Measurements from ENCODE around the gene ARID3B. TPM values are rescaled to one million over a fixed set of nuclear protein-coding genes. Genes with fewer than 3 reads are reported as not detected.
A peak's percentile ranks its signal among the peaks of the same experiment; 100 is the strongest.

ARID3B gene
- total RNA-seq, 1 experiment from 2014 or later, result 101 TPM

DNA sequence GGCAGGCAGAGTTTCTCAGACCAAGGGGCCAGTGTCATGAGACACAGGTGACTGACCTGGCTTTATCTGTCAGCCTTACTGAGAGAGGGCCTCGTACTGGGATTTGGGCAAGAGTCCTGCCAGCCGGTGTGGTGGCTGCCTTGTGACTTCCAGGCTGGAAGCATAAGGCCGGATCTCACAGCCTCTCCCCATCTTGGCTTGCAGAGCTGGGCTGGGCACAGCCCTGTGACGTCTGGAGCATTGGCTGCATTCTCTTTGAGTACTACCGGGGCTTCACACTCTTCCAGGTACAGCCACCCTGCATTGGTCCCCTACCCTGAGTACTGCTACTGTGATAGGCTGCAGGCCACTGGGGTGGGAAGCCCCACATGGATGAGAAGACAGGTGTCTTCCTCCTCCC lies 86.7 kb downstream of the ARID3B start:
- H3K27ac ChIP-seq (ENCODE audit: insufficient read length, low read depth, low read length), result no peak overlapping the region
- no peak overlapping the region for H2BK20ac ChIP-seq (ENCODE audit: low read depth, low read length, poor library complexity, severe bottlenecking)
- no peak overlapping the region for H2BK5ac ChIP-seq (ENCODE audit: insufficient read length, low read length)
- Mint-ChIP-seq H3K27ac (peak overlapping the region in 1 of 3 experiments; percentile 16; a peak in 1 of 7 replicates), H3K9me3 (no peaks in the 10 kb centered on the region), H3K36me3 (ENCODE audit: insufficient read depth in 1 of 3, low read depth in 3 of 3) (peaks cover 41 to 81% (median 80%) of the 10 kb centered on the region in 3 experiments; a peak in 6 of 7 replicates), H3K4me3 (no peak overlapping the region), H3K4me1 (no peaks in the 10 kb centered on the region), H3K27me3 (ENCODE audit: low read depth) (no peaks in the 10 kb centered on the region; the same call in 1 of the 2 replicates)
- no peaks in the 10 kb centered on the region for H4K20me1 ChIP-seq (ENCODE audit: control insufficient read depth, insufficient read depth, insufficient read length)
- H2BK120ac ChIP-seq (ENCODE audit: low read depth, low read length, poor library complexity, severe bottlenecking), result no peak overlapping the region
- no peak overlapping the region for H3K14ac ChIP-seq (ENCODE audit: insufficient read depth, low read length)
- no peak overlapping the region for H3T11ph ChIP-seq (ENCODE audit: low read length)
- no peak overlapping the region for H3K9ac ChIP-seq (ENCODE audit: extremely low read depth, insufficient read length, low read length)
- no peak overlapping the region for H3K56ac ChIP-seq (ENCODE audit: insufficient read length, low read depth, low read length)
- H3K23ac ChIP-seq (ENCODE audit: insufficient read length, low read depth, low read length), result no peak overlapping the region
- TF ChIP-seq, protein P1, sequence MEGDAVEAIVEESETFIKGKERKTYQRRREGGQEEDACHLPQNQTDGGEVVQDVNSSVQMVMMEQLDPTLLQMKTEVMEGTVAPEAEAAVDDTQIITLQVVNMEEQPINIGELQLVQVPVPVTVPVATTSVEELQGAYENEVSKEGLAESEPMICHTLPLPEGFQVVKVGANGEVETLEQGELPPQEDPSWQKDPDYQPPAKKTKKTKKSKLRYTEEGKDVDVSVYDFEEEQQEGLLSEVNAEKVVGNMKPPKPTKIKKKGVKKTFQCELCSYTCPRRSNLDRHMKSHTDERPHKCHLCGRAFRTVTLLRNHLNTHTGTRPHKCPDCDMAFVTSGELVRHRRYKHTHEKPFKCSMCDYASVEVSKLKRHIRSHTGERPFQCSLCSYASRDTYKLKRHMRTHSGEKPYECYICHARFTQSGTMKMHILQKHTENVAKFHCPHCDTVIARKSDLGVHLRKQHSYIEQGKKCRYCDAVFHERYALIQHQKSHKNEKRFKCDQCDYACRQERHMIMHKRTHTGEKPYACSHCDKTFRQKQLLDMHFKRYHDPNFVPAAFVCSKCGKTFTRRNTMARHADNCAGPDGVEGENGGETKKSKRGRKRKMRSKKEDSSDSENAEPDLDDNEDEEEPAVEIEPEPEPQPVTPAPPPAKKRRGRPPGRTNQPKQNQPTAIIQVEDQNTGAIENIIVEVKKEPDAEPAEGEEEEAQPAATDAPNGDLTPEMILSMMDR (conservative IDR thresholded peaks at IDR 0.05), result no peak
- H4K5ac ChIP-seq (ENCODE audit: insufficient read length, low read depth, low read length), result no peak overlapping the region
- H3K9me3 ChIP-seq (ENCODE audit: control insufficient read depth, low read depth, low read length), result no peaks in the 10 kb centered on the region
- DNase-seq, result no peak
- no peak overlapping the region for H3K4ac ChIP-seq (ENCODE audit: low read depth, low read length)
- no peaks in the 10 kb centered on the region for H3K23me2 ChIP-seq (ENCODE audit: insufficient read length, low read depth, low read length, poor library complexity, severe bottlenecking)
- no peak overlapping the region for H2AK5ac ChIP-seq (ENCODE audit: insufficient read length, low read length)
- no peak overlapping the region for H4K8ac ChIP-seq (replicated peaks; ENCODE audit: insufficient read length, low read depth, low read length)
- H3K79me1 ChIP-seq (ENCODE audit: insufficient read depth, low read depth, low read length, poor library complexity, severe bottlenecking), result no peaks in the 10 kb centered on the region
- WGBS (ENCODE audit: extremely low coverage, insufficient read length, low lambda C conversion rate), result no CpG with 5 or more reads among the region's 5 CpGs
- no peaks in the 10 kb centered on the region for H3K27me3 ChIP-seq (ENCODE audit: insufficient read depth, low read length)
- no peaks in the 10 kb centered on the region for H3K79me2 ChIP-seq (ENCODE audit: insufficient read depth, low read length)
- H3K4me2 ChIP-seq (ENCODE audit: insufficient read depth, insufficient read length, low read length), result no peak overlapping the region
- H3K18ac ChIP-seq (ENCODE audit: insufficient read length, low read depth, low read length), result no peak overlapping the region
- H3K4me1 ChIP-seq (ENCODE audit: insufficient read depth, low read length), result no peaks in the 10 kb centered on the region
- no peak overlapping the region for H2AFZ ChIP-seq (ENCODE audit: low read length)
- no peak overlapping the region for H2BK12ac ChIP-seq (ENCODE audit: insufficient read length, low read depth, low read length)
- no peak overlapping the region for H4K91ac ChIP-seq (ENCODE audit: insufficient read length, low read depth, low read length)
- H2BK15ac ChIP-seq (ENCODE audit: low read depth, low read length), result no peak overlapping the region
